Stimulated activated CD4-positive, alpha-beta T cell treated with anti-CD3 and anti-CD28 coated beads, Interleukin-4, amount 100 ng/mL, for 1 hour (primary cell): ENCODE measurements around the gene COL1A2.

Experiments used
- DNase-seq: peaks from one replicate; pipeline ENCODE4 v3.0.0-alpha.2; 2020

Gene COL1A2

DNA sequence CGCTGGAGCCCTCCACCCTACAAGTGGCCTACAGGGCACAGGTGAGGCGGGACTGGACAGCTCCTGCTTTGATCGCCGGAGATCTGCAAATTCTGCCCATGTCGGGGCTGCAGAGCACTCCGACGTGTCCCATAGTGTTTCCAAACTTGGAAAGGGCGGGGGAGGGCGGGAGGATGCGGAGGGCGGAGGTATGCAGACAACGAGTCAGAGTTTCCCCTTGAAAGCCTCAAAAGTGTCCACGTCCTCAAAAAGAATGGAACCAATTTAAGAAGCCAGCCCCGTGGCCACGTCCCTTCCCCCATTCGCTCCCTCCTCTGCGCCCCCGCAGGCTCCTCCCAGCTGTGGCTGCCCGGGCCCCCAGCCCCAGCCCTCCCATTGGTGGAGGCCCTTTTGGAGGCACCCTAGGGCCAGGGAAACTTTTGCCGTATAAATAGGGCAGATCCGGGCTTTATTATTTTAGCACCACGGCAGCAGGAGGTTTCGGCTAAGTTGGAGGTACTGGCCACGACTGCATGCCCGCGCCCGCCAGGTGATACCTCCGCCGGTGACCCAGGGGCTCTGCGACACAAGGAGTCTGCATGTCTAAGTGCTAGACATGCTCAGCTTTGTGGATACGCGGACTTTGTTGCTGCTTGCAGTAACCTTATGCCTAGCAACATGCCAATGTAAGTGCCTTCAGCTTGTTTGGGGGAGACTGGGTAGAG, at the start of gene COL1A2:
TSS of gene COL1A2 (plus strand) at position 459 of the 704 bp plus-strand sequence. CDS start at position 596, 137 bp downstream.
- no peak for DNase-seq

DNA sequence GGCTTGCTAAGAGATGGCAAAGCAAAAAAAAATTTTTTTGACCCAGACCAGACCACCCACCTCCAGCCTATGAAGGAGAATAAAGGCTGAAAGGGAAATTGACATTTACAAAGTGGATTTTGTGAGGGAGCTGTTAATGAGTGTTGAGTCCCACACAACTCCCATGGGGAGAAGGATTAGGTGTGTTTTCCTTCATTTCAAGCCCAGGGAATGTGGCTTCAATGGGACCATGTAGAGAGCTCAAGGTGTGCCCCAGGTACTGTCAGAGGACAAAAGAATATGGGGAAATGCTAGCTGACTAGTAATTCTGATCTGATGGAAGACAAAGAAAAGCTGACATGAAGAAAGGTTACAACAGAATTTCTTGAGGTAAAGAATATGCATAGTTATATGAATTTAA, 48.8 kb upstream of the COL1A2 start:
- no peak for DNase-seq

DNA sequence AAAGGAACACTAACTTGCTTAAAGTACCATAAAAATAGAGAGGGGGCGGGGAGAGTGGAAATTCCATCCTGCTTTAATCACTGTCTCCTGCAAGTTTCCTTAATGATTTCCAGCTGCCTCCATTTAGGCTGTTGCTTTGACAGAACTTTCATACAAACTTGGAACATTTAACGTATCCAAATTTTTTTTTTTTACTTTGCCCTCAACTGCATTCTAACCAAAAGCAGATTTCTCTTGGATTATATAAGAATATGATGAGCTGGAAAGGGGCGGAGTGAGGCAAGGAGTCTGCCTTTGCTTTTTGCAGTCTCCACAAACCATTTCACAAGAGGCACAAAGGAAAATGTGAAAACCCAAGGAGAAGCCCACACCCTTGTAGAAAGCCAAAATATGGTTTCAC, 46.6 kb upstream of the COL1A2 start:
- DNase-seq, result no peak

DNA sequence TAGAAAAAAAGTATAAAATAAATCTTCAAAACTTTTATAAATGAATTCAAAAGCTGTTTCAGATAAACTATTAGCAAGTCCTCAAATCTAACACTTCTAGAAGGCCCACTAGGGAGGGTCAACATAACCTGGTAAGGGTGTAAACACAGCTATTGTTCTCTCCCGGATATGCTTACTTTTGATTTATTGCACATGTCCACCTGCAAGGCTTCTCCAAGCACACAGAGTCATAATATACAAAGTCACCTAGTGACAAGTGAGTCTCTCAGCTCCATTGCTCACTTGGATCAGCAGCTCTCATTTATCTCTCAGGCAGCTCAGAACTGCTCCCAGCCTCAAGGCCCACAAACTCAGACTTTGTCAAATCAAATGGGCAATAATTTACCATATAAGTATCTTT, 44.0 kb upstream of the COL1A2 start:
- DNase-seq, result no peak

DNA sequence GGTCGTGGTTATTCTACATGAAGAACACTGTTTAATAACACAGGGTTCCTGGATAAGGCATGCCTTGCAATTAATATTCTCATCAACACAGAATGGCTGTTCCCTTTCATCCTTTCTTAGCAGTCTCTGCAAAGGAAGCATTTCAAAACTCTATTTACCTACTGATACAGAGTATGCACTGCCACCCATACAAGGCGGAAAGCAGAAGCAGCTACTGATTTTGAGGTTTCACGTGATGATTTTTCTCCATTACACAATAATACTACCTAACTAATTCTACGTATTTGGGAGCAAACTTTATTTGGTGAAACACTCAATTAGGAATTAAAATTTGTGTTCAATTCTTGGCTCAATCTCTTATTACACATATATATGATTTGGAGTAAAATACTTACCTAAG, 43.0 kb upstream of the COL1A2 start:
- DNase-seq, result no peak

DNA sequence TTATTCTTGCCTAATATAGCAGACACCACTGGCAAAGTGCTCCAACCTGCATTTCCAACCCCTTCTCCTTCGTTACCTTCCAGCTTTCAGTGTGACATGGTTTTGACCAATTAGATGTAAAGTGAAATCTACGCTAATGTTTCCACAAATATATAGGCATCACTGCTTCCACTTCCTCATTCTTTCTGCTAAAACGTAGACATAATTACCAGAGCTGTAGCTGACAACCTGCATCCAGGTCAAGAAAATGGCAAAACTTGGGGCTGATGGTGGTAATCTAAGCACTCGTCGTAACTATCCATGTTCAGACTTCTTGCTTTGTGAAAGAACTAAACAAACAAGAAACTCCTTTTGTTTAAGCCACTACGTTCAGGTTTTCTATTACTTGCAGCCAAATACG, 41.8 kb upstream of the COL1A2 start:
- no peak for DNase-seq

DNA sequence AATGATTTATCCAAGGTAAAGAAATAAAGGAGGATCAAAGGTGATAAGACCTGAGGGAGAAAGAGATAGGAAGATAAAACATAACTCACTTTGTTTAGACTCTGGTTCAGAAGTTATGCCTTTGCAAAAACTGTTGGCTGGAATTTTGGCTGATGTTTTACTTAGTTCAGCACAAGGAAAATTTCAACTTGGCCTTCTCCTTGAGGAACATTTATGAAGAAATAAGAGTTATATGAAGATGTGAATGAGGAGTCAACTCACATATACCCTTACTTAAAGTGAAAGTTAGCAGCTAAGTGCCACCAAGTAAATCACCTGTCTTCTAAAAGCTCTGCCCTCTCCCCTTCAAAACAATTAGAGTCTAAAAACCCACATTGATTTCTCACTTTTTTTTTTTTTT, 39.7 kb upstream of the COL1A2 start:
- no peak for DNase-seq

DNA sequence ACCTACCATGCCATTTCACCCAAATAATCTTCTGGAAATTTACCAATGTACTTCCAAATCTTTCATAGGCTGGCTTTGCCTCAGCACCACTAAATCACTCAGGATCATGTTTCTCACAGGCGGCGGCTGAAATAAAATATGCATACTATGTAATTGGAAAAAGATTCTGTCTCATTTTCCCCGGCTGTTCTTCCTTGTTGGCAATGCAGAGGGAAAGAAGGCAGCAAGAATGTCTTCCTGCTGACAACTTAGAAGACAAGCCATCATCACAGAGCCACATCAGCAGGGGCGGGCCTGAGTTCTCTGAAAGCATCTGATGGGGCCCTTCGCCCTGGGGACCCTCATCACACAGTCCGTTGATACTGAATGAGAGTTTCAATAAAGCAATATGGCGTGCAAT, 39.2 kb upstream of the COL1A2 start:
- DNase-seq, result no peak

DNA sequence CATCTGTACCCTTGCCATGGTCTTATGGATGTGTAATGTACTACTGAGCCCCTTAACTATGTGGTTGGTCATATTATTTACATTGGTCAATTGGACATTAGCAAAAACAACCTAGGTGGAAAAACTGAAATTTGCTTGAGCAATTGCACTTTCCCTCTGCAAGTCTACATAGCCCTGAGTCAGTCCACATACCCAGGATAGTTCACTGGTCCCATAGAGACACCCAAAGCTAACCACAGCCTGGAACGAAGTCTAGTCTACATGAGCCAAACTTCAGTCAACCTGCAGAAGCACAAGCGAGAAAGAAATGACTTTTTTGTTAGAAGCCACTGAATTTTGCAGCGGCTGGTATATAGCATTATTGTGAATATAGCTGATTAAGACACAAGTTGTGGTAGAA, 37.6 kb upstream of the COL1A2 start:
- no peak for DNase-seq

DNA sequence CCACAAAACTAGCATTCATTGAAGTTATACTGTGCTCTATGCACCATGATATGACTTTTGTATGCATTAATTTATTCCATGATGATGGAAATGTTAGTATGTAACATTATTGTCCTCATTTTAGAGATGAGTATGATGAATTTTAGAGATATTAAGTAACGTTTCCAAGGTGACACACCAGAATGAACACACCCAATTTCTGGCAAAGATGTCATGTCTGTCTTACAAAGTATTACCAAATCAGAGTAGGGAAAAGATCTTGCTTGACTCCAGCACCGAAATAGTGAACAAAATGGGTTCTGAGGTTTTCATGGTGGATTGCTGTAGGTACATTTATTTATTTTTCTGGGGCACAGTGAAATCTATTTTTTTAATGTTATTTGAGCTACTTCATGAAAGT, 33.8 kb upstream of the COL1A2 start:
- DNase-seq, result no peak

DNA sequence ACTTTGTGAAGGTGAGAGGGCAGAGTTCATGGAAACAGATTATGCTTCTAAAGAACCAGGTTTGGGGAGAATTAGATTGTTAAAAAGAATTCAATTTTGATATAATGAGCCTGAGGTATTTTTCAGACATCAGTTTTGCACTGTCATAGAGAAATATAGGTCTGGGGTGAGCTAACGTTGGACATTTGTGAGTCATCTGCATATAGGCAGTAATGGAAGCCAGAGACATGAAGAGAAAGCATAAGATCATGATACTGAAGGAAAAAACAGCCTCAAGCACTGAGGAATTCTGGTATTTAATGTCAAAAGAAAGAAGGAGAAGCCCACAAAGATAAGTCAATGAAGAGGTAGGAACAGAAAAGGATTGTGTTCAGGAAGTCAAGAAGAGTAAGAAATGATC, 32.4 kb upstream of the COL1A2 start:
- DNase-seq, result no peak

DNA sequence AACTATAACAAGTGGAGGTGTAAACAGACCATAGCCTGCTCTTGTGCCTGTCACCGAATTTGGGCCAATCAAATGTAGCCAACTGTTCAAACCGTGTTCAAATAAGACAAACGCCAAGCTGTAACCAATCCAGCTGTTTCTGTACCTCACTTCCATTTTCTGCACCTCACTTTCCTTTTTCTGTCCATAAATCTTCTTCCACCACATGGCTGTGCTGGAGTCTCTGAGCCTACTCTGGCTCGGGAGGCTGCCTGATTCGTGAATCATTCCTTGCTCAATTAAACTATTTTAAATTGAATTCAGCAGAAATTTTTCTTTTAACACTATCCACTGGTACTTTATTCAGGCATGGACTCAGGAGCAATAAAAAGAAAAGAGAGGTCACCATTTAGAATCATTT, 29.9 kb upstream of the COL1A2 start:
- no peak for DNase-seq

DNA sequence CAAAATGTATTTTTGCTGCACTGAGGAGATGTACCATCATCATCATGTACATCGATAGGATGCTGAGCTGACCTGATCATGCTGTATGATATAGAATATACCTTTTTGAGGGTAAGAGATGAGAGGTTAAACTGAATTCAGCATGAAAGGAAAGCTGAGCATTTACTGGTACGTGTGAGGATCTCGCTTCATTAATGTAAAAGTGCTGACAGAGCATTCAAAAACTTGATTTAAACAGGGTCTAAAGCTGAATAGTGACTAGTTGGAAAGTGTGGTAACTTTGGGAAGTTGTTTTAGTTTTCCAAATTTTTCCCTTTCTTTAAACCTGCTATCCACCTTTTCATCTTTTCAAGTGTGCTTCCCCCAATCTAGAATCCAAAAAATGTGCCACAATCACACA, 28.5 kb upstream of the COL1A2 start:
- DNase-seq, result no peak

DNA sequence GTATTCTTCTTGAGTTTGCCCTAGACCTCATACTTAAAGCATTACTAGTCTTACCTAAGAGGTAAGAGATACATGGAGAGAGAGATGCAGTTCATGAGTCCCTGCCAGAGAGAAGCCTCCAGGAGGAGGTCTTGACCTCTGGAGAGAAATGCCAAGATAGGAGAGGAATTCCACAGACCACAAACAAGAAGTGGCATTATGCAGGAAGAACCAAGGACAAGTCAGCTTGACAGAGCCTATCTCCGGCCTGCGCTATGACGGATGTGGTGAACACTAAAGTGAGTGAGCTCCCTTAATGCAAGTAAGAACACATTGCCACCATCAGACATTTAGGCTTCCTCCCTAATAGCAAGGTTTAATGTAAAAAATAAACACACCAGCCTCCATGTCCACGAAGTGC, 27.9 kb upstream of the COL1A2 start:
- DNase-seq, result no peak

DNA sequence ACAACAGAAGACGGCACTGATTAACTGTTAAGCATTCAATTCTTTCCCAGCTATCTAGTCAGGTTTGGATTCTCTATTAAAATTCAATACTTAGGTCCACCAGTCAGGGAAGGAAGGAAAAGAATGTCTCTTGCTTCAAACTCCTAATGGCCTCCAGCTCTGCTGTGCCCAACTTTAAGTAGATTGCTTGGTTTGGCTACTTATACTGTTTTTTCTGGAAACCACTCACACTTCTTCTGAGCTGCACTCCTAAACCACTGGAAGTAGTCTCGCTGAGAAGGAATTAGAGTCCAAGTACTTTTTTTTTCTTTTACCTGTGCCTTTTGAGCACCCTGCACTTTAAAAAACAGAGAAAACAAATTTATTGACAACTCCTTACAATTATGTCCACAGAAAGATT, 26.7 kb upstream of the COL1A2 start:
- no peak for DNase-seq

DNA sequence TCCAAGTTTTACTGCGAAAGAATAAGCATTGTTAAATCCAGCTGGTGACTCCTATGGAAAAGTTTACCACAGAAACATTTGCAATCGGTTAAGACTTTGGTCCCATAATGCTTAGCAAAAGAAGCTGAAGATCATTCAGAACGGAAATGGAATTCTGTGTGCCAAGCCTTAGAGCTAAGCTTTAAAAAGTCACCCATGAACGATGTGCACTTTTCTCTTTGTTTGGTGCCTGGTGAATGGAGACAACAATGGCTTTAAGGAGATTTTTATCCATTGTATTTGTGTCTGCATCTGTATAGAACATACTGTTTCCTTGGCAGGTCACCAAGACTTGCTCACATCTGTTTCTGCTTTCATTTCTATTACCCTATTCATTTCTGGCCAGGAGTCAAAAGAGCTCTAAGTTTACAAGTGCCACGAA, 26.3 kb upstream of the COL1A2 start:
- no peak for DNase-seq

DNA sequence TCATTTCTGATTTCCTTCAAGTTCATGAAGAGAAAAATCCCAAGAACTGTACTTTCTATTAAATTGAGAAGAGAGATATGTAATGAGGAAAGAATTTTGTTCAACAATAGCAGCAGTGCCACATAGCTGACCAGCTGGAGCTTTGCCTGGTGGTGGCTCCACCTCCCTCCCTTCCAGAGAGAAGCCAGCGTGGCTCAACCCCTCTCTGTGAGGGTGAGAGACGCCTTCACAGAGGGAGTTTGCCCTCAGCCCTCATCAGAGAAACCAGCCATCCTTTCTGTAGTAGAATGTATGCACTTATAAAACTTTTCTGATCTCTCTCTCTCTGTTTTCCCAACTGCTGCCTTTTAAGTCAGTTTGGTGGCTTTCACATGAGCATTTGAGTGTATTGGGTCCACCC, 20.5 kb upstream of the COL1A2 start:
- DNase-seq, result no peak

DNA sequence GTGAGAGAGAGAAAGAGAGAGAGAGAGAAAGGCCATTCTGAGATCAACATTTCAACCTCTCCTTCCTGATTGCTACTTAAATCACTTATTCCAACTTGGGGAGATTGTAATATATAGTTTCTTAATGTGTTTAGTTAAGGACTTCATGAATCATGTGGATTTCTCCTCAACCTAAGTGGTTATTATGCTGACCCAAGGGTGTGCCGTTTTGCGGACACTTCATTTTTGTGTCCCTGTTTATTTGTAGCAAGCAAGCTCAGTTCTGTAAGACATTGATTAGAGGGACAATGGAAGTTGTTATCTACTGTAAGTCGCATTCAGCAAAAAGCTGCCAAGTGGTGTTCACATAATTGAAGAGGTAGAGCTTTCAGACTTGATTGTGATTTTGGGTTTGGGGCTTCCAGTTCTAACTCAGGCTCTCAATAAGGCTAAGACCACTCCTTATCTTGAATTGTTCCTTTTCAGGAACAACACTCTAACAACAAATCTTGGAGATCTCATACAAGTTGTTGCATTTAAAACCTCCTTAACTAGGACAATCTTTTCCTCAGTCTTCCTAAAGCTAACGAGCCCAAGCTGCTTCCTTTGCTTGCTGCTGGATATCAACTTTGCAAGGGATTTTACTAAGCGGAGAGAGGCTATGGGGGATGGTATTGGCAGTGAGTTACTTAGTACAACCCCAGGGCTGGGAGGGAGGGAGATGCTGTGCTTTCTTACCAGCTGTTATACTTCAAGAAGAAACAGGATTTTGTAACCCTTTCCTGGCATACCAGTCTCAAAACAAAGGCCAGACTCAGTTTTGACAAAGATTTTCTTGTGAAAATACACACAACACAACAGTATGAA, 19.8 kb upstream of the COL1A2 start:
- no peak for DNase-seq

DNA sequence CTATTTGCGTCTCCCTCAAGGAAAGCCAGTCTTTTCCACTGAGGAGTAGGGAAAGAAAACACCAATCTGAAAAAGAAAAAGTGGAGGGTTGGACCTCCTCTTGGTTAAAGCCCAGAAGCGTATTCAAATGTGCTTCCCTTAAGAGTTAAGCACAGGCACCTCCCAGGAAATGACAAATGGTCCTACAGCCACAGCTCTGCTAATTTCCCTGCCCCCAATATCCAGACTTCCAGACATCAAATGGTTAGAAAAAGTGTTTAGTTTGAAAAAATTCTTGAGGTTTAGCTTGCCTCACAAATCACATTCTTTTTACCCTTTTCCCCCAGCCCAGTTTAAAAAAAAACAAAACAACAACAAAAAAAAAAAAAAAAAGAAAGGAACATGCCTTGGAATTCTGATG, 19.0 kb upstream of the COL1A2 start:
- no peak for DNase-seq

DNA sequence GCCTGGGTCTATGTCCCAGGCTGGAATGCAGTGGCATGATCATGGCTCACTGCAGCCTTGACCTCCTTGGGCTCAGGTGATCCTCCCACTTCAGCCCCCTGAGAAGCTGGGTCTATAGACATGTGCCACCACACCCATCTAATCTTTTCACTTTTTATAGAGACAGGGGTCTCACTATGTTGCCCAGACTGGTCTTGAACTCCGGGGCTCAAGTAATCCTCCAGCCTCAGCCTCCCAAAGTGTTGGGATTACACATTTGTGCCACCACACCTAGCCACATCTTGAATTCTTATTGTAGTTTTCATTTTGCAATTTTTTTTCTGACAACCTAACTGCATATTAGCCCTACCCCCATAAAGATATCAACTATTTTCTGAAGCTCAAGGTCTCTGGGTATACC, 18.4 kb upstream of the COL1A2 start:
- DNase-seq, result no peak

DNA sequence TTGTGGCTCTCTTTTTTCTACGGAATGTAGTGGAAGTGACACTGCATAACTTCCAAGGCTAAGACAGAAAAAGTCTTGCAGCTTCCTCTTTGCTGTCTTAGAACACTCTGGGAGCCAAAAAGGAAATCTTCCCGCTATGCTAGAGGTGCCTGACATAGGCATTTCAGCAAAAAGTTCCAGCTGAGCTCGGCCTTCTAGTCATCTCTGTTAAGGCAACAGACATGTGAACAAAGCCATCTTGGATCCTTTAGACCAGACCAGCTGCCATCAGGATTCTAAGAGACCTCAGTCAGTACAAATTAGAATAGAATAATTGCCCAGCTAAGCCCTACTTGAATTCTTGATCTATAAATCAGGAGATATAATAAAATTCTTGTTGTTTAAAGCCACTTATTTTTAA, 16.3 kb upstream of the COL1A2 start:
- no peak for DNase-seq

DNA sequence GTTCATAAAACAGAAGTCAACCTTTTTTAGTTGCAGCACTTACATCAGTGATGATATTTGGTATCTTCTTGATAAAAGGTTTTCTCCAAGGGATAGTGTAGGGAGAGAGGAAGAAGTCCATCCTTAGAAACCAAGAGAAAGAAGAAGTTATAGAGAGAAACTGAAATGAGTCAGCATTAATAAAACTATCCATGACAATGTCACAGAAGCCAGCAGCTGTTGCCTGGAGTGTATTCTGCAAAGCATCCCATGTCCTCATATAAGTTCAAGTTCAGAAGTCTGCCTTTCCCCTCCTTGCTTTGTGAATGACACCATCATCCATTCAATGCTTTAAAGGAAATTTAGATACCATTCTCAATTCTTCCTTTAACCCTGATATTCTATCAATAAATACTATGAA, 14.4 kb upstream of the COL1A2 start:
- no peak for DNase-seq

DNA sequence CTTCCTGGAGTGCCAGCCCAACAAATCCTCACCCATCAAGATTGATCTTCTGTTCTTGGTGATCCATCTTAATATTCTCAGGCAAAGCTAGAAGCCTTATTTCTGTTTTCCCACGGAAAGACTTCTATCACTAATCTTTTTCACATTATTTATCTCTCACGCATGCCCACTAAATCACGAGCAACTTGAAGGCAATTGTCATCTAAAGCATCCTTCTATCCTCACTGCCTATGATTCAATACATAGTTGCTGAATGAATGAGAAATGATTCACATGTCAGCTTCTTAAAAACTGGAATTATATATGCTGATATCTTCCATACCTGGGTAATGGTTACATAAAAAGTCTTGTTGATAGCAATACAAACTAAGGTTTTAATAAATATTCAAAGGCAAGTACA, 12.6 kb upstream of the COL1A2 start:
- no peak for DNase-seq

DNA sequence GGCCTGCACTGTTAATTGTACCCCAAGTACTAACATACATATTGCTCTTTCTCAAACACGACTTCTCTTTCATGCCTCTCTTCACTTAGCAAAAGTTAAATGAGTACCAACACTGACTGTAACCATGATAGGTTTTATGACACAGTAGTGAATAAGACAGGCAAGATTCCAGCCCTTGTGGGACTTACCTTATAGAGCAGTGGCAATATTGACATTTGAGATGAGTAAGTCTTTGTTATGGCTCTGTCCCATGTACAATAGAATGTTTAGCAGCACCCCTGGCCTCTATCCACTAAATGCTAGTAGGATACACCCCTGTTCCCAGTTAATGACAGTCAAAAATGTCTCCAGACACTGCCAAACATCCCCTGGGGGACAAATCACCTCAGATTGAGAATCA, 11.9 kb upstream of the COL1A2 start:
- DNase-seq, result no peak

DNA sequence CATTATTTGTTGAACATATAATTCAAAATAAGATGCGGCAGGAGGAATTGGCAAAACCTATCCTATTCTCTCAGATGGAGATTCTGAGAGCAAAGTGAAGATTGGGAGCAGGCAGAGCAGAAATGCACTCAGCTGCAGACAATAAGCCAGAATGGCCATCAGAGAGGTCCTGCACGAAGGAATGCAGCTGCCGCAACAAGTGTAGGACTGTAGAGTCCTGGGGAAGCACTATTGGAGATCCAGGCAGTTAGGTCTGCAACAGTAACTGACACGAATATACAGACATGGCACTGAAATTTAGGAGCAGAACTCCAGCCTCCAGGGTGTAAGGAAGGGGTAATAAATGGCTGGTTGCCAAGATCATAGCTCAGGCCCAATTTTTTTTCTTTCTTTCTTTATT, 10.4 kb upstream of the COL1A2 start:
- no peak for DNase-seq
